ELF-1 (cell line): ENCODE data around the gene SYCN.

Experiments
- DNase-seq: peaks from one replicate; pipeline ENCODE4 v3.0.0-alpha.2; 2016; ENCODE audit warnings: low read depth, low spot score

Gene SYCN

DNA sequence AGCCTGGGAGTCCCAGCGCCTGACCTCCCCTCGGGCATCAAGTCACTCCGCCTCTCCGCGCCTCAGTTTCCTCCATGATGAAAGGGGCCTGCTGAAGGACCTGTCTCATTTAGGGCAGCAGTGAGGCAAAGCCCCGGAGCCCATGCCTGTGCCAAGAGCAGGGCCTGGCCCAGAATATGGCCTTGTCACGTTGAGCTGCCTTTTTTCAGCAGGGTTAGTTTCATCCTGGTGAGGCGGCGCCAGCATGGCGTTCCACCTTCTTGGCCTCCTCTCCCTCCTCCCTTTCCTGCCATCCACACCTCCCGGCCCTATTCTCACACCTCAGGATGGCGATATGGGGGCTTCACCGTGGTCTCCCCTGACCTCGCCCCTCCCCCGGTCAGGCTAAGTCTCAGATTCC lies 48.3 kb downstream of the SYCN start:
- DNase-seq, result no peak

DNA sequence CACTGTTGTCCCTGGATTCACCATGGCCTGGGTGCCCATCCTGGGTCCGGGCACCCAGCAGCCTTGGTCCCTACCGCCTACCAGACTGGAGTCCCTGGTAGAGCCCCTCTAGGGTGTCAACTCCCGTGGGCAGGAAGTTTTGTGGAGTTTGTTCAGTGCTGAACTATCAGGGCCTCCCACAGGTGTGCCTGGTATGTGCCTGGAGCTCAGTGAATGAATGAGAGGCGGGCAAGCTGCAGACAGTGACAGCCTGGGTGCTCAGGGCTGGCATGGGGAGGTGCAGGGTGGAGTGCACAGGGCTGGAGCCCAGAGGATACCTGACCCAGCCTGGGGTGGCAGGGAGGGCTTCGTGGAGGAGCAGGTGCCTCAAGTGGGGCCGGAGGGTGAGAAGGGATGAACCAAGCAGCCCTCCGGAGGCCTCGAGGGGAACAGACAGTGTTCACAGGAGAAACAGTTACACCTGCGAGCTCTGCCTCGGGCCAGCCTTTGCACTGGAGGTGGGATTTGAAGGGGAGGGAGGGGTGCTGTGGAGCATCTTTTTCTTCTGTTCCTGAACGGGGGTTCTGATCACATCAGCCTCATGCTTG lies 48.9 kb downstream of the SYCN start:
- no peak for DNase-seq

DNA sequence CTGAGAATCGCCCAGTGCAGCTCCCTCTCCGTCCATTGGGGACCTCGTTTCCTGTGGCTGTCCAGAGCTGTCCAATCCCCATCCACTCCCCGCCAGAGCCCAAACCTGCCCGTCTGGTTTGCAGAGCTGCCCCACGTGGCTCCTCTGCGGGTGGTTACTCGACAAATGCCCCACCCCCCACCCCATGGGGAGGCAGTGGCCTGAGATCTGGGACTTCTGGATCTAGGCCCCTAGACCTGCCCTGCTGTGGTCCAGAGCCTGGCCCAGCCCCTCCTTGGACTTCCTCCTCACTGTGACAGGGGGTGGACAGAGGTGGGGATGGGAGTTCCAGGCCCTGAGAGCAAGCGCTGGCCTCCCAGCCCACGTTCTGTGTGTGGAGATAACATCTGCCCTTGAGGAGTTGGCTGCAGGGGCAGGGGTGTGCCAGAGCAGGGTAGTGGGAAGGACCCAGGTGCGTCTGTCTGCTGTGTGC lies 49.4 kb downstream of the SYCN start:
- DNase-seq, result peak; percentile 86

DNA sequence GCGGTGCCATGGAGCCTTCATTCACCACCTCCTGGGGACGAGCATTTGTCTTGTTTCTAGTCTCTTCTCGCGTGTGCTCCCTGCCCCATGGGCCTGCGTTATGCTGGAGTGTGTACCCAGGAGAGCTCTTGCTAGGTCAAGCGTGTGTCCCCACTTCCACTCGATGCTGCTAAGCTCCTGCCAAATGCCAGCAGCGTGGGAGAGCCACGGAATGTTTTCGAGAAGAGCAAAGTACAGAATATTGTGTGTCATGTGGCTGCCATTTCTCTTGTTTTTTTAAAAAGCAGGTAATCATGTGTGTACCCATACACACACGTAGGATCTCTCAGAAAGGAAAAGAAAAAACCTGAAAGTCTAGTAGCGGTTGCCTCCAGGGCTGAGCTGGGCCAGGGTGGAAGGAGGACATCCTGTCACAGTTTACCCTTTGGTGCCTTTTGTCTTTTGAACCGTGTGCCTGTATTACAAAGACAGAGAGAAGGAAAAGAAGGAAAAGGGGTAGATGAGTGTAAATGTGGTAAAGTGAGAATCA lies 49.9 kb downstream of the SYCN start:
- peak; percentile 45 for DNase-seq
